ENCODE results near the gene LIFR.

DNA sequence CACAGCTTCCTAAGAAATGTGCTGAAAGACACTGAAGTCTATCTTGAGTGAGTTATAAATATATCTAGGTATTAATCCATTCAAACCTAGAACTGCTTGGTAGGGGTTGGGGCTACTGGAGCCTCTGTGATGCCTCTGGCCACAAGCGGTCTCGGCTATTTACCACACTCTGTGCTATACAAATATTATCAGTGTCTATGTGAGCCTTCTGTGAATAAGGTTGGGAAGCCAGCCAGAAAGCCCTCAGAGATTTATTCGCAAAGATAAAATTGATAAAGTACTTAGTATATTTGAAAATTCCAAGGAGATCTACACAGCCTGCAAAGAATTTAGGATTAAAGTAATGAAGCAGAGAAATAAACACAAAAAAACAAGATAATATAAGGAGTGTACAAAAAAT lies 41.4 kb downstream of the LIFR start:
- TF ChIP-seq CREB1 (IDR thresholded peaks at IDR 0.05; ENCODE audit: low read depth): no peak
- TF ChIP-seq YY1 (IDR thresholded peaks at IDR 0.05; ENCODE audit: low read depth): no peak
- TF ChIP-seq EGR1 (IDR thresholded peaks at IDR 0.05): no peak
